Muscle of leg (tissue), 11 donors: Measurements from ENCODE around the gene DUOX1. TPM values are rescaled to one million over a fixed set of nuclear protein-coding genes. Genes with fewer than 3 reads are reported as not detected.
"Not testable (repeated sequence)": the region's sequence is repeated elsewhere in the genome, so short reads cannot be mapped to it uniquely, and the experiment has no call there.

Experiments used
- DNase-seq: peaks from one replicate; pipeline ENCODE4 v3.0.0; 2013
- H3K27ac ChIP-seq: one replicate; pipeline ENCODE4 v1.5.1; 2013; ENCODE audit warnings: mild to moderate bottlenecking, low read length, control low read depth
- H3K27me3 ChIP-seq: one replicate; pipeline ENCODE4 v1.6.1; 2013; ENCODE audit warnings: low read length; ENCODE audit not compliant: control insufficient read depth, insufficient read depth
- H3K36me3 ChIP-seq: one replicate; pipeline ENCODE4 v1.6.1; 2013; ENCODE audit warnings: low read length; ENCODE audit not compliant: control insufficient read depth, insufficient read depth
- H3K4me1 ChIP-seq: one replicate; pipeline ENCODE4 v1.6.1; 2013; ENCODE audit warnings: low read length; ENCODE audit not compliant: control insufficient read depth, insufficient read depth
- H3K4me3 ChIP-seq: one replicate; pipeline ENCODE4 v1.5.1; 2013; ENCODE audit warnings: low read length, control low read depth
- H3K9me3 ChIP-seq: replicated peaks from 2 replicates; pipeline ENCODE4 v1.6.1; 2013; ENCODE audit warnings: low read depth, low read length; ENCODE audit not compliant: control insufficient read depth
- WGBS: methylation state at CpG from one replicate; pipeline ENCODE4 v1.1.5; 2013; ENCODE audit warnings: missing lambda C conversion rate; ENCODE audit not compliant: insufficient coverage; 5-methylcytosine and 5-hydroxymethylcytosine counted together
- polyA plus RNA-seq, 8 donors: library from polyadenylated mRNA; unstranded; fragments of 120-200 nt; gene quantifications; one replicate each; pipeline versions ENCODE4 v1.2.1 to v1.2.3, GENCODE V29; 2013; ENCODE audit warnings: inconsistent platforms in 1 of 8, low replicate concordance in 1 of 8; ENCODE audit not compliant: insufficient read length in 8 of 8, insufficient read depth in 1 of 8
- total RNA-seq: library from RNA; stranded (reverse); fragments of 120-200 nt; gene quantifications from one replicate; pipeline ENCODE4 v1.2.4, GENCODE V29; 2013

The DUOX1 gene
- total and polyA plus RNA-seq, 9 donors, result 0.04 to 3.2 (median 1.4) TPM

DNA sequence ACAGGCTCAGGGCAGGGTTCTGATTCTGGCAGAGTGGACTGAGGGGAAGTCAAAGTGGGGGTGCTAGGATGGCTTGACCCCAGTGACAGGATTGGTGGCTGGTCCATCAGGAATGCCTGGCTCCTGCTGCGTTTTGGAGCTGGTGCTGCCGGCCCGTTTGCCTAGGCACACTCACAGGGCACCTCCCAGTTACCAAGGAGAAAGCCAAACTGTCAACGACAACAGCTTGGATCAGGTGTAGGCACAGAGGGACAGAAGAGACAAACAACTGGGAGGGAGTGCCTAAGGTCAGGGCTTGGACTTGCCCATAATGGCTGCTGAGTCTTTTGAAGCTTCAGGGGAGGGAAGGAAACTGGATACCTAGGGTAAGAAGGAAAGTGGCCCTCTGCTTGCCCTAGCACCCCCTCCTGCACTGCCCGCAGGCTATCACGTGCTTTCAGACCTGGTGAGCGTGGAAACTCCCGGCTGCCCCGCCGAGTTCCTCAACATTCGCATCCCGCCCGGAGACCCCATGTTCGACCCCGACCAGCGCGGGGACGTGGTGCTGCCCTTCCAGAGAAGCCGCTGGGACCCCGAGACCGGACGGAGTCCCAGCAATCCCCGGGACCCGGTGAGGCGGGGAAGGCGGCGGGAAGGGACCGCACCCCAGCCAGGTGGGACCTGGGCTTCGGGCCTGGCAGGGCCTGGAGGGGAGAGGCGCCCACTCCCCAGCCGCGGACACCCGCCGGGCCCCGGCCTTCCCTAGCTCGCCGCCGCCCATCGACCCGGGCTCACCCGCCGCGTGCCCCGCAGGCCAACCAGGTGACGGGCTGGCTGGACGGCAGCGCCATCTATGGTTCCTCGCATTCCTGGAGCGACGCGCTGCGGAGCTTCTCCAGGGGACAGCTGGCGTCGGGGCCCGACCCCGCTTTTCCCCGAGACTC is 5.1 kb downstream of the DUOX1 start:
- Histone ChIP-seq H3K4me3 (no peak overlapping the region), H3K36me3 (no peaks in the 10 kb centered on the region), H3K4me1 (no peaks in the 10 kb centered on the region), H3K27me3 (peaks cover 70% of the 10 kb centered on the region), H3K9me3 (no peaks in the 10 kb centered on the region), H3K27ac (no peak overlapping the region)
- no peak for DNase-seq
- 3% methylated on average over 46 of the region's 57 CpGs for WGBS

DNA sequence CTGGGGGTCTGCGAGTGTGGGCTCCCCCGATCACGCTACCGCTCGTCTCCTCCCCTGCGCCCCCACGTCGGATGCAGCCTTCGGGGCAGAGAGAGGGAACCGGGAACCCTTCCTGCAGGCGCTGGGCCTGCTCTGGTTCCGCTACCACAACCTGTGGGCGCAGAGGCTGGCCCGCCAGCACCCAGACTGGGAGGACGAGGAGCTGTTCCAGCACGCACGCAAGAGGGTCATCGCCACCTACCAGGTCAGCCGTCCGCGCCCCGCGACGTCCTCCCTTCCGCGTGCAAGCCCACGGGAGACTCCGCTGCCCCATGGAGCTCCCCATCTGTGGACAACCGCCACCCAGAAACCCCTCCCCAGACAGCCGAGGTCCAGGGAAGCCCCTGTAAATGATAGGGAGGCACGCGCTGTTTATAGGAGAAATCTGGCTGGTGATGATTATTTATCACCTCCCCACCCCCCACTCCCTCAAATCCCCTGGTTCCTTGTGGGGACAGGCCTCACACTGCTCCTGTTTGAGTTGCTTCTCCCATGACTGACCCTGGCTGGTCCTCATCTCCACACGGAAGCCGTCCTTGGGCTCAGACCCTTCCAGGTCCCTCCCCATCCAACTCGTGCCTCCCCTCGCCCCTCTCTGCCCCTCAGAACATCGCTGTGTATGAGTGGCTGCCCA is 6.0 kb downstream of the DUOX1 start:
- no CpG with 5 or more reads among the region's 37 CpGs for WGBS
- H3K4me1 ChIP-seq, H3K9me3 ChIP-seq, H3K27ac ChIP-seq, DNase-seq, H3K4me3 ChIP-seq, H3K36me3 ChIP-seq: not testable (repeated sequence)
- H3K27me3 ChIP-seq, result peaks cover 61% of the 10 kb centered on the region

GRCh38 chr15:45136378-45136764 is 6.6 kb downstream of the DUOX1 start:
- no peaks in the 10 kb centered on the region for H3K9me3 ChIP-seq
- no peaks in the 10 kb centered on the region for H3K4me1 ChIP-seq
- H3K36me3 ChIP-seq, result no peaks in the 10 kb centered on the region
- WGBS, result no CpG with 5 or more reads among the region's 10 CpGs
- DNase-seq, result no peak
- H3K4me3 ChIP-seq, result no peak overlapping the region
- peaks cover 56% of the 10 kb centered on the region for H3K27me3 ChIP-seq
- no peak overlapping the region for H3K27ac ChIP-seq

DNA sequence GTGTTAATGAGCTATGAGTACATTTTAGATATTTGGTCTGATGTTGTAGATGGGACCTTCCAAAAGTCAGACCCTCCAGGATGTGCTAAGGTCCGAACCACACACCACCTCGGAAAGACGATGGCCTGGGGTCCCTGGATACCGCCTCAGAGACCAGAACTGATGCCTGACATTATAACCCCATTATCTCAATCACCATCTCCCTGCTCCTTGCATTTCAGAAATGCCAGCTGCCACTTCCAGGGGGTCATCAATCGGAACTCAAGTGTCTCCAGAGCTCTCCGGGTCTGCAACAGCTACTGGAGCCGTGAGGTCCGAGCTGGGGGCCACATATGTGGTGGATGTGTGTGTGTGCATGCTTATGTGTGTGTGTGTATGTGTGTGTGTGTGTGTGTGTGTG is 7.9 kb downstream of the DUOX1 start:
- DNase-seq, result no peak
- 72% methylated on average over 8 of the region's 8 CpGs for WGBS
- no peaks in the 10 kb centered on the region for H3K9me3 ChIP-seq
- no peak overlapping the region for H3K27ac ChIP-seq
- no peak overlapping the region for H3K4me3 ChIP-seq
- peaks cover 48% of the 10 kb centered on the region for H3K27me3 ChIP-seq
- H3K4me1 ChIP-seq, result no peaks in the 10 kb centered on the region
- H3K36me3 ChIP-seq, result no peaks in the 10 kb centered on the region

- Histone ChIP-seq H3K36me3 (no peaks in the 10 kb centered on the region), H3K4me1 (no peaks in the 10 kb centered on the region), H3K4me3 (no peak overlapping the region), H3K9me3 (no peaks in the 10 kb centered on the region), H3K27ac (no peak overlapping the region), H3K27me3 (peaks cover 38% of the 10 kb centered on the region)
- WGBS, result 86% methylated on average over 7 of the region's 12 CpGs
- no peak for DNase-seq
Observed at GRCh38 chr15:45138814-45139765, 9.3 kb downstream of the DUOX1 start.

DNA sequence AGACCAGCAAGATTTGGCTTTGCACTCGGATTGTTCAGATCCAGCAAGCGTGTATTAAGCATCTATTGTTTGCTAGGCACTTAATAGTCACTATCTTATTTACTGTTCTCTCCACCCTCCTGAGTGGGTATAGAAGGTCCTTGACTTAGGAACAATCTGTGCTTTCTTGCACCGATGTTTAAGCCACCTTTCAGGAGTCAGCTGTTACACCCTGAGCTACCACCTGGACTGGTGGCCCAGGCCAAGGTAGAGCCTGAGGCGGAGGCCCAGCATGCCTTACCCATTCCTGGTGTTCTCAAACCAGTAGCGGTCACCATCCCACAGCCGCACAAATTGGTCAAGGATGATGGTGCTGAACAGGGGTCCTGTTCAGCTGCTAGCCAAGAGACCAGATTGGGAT is 10.0 kb downstream of the DUOX1 start:
- no peaks in the 10 kb centered on the region for H3K9me3 ChIP-seq
- peaks cover 33% of the 10 kb centered on the region for H3K27me3 ChIP-seq
- no peaks in the 10 kb centered on the region for H3K36me3 ChIP-seq
- H3K4me3 ChIP-seq, result no peak overlapping the region
- H3K4me1 ChIP-seq, result no peaks in the 10 kb centered on the region
- no peak for DNase-seq
- WGBS, result 86% methylated on average over 1 of the region's 6 CpGs
- H3K27ac ChIP-seq, result no peak overlapping the region

- WGBS, result 92% methylated on average over 9 of the region's 10 CpGs
- no peaks in the 10 kb centered on the region for H3K9me3 ChIP-seq
- no peak overlapping the region for H3K4me3 ChIP-seq
- no peak for DNase-seq
- H3K36me3 ChIP-seq, result no peaks in the 10 kb centered on the region
- H3K27me3 ChIP-seq, result peaks cover 30% of the 10 kb centered on the region
- H3K27ac ChIP-seq, result no peak overlapping the region
- no peaks in the 10 kb centered on the region for H3K4me1 ChIP-seq
Observed at GRCh38 chr15:45140557-45141250, 10.9 kb downstream of the DUOX1 start.

DNA sequence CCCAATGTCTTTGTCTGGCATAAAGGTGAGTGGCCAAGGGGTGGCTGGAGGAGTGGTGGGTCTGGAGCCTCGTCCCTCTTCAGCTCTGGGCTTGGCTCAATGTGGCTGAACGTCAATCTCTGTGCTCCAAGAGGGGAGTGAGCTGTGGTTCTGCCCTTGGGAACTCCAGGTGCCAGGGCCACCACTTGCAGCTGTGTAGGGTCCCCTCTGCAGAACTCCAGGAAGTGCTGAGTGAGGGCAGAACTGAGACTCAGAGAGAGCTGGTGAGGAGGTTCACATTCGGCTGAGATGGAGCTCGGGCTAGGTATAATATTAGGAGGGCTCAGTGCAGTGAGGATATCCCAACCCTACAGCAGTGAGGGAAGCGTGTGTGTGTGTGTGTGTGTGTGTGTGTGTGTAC is 11.6 kb downstream of the DUOX1 start:
- 61% methylated on average over 4 of the region's 5 CpGs for WGBS
- H3K27me3 ChIP-seq, result peaks cover 25% of the 10 kb centered on the region

DNA sequence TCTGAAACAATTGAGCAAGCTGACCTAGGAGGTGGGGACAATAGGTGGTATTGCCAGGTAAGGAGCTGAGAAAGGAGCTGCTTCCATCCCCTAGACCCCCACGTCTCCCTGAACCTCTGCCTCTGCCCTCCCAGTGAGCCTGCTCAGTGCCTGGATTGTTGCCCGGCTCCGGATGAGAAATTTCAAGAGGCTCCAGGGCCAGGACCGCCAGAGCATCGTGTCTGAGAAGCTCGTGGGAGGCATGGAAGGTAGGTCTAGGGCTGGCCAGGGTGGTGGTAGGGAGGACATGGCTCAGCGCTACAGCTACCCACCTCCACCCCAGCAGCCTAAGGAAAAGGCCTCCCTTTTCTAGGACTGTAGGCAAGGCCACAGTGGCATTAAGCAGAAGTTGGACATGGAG is 13.3 kb downstream of the DUOX1 start:
- peaks cover 13% of the 10 kb centered on the region for H3K27me3 ChIP-seq
- no peaks in the 10 kb centered on the region for H3K4me1 ChIP-seq
- no peaks in the 10 kb centered on the region for H3K9me3 ChIP-seq
- WGBS, result no CpG with 5 or more reads among the region's 7 CpGs
- no peak for DNase-seq
- H3K4me3 ChIP-seq, result no peak overlapping the region
- H3K36me3 ChIP-seq, result no peaks in the 10 kb centered on the region
- no peak overlapping the region for H3K27ac ChIP-seq

More for the DNA sequence above, 11.6 kb downstream of the DUOX1 start:
- H3K4me1 ChIP-seq, result no peaks in the 10 kb centered on the region
- no peaks in the 10 kb centered on the region for H3K9me3 ChIP-seq
- no peaks in the 10 kb centered on the region for H3K36me3 ChIP-seq
- H3K27ac ChIP-seq, result no peak overlapping the region
- H3K4me3 ChIP-seq, result no peak overlapping the region
- no peak for DNase-seq
